DMS 273 (cell line): ENCODE measurements around the gene ZNF300.
"Not testable (repeated sequence)": the region's sequence is repeated elsewhere in the genome, so short reads cannot be mapped to it uniquely, and the experiment has no call there.

Experiments
- DNase-seq: peaks from one replicate; lab custom pipeline; 2025; ENCODE audit not compliant: unreplicated experiment; lab: John Stamatoyannopoulos, UW

Gene ZNF300

DNA sequence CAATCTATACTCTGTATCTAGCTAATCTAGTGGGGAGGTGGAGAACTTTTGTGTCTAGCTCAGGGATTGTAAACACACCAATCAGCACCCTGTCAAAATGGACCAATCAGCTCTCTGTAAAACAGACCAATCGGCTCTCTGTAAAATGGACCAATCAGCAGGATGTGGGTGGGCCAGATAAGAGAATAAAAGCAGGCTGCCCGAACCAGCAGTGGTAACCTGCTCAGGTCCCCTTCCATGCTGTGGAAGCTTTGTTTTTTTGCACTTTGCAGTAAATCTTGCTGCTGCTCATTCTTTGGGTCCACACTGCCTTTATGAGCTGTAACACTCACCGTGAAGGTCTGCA is 58.5 kb downstream of the ZNF300 start, which contains the start of gene IRGM:
IRGM (plus strand) TSS at position 214 of the 346 bp plus-strand sequence. CDS start 1,603 bp downstream, outside the sequence.
- not testable (repeated sequence) for DNase-seq

DNA sequence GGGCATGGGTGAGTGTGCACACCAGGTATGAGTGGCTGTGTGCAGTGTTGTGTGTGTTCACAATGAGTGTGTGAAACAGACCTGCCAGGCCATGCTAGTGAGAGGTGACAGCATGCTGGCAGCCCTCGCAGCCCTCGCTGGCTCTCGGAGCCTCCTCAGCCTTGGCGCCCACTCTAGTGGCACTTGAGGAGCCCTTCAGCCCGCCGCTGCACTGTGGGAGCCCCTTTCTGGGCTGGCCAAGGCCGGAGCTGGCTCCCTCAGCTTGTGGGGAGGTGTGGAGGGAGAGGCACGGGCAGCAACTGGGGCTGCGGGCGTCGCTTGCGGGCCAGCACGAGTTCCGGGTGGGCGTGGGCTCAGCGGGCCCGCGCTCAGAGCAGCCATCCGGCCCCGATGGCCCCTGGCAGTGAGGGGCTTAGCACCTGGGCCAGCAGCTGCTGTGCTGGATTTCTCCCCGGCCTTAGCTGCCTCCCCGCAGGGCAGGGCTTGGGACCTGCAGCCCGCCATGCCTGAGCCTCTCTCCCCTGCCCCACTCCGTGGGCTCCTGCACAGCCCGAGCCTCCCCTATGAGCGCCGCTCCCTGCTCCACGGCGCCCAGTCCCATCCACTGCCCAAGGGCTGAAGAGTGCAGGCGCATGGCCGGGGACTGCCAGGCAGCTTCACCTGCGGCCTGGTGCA is 59.5 kb downstream of the ZNF300 start:
- not testable (repeated sequence) for DNase-seq
